ENCODE results near the gene GGT6.

The GGT6 gene

DNA sequence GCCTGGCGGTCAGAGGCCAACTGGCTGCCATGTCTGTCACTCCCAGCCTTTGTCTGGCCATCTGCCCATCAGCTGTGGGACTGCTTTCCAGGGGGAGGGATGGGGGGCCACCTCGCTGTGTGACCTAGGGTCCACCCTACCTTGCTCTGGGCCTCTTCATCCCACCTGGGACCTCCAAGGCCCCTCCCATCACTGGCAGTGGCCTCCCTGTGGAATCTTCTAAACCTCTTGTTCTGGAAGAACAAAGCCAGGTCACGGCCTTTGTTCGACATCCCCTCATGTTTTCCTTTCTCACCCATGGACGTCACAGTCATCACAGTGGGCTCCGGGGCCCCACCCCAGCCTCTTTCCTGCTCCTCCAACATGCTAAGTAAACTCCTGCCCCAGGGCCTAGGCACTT, 37.7 kb downstream of the GGT6 start (continued):
- TF ChIP-seq TRIM28 (IDR thresholded peaks at IDR 0.05; ENCODE audit: borderline replicate concordance, low read length): no peak
- TF ChIP-seq ZNF266 (tag by site-specific recombination; IDR thresholded peaks at IDR 0.05; ENCODE audit: low read depth): no peak
- TF ChIP-seq ZFP3 (tag by site-specific recombination; IDR thresholded peaks at IDR 0.05; ENCODE audit: low read depth): no peak
- TF ChIP-seq, protein P1, sequence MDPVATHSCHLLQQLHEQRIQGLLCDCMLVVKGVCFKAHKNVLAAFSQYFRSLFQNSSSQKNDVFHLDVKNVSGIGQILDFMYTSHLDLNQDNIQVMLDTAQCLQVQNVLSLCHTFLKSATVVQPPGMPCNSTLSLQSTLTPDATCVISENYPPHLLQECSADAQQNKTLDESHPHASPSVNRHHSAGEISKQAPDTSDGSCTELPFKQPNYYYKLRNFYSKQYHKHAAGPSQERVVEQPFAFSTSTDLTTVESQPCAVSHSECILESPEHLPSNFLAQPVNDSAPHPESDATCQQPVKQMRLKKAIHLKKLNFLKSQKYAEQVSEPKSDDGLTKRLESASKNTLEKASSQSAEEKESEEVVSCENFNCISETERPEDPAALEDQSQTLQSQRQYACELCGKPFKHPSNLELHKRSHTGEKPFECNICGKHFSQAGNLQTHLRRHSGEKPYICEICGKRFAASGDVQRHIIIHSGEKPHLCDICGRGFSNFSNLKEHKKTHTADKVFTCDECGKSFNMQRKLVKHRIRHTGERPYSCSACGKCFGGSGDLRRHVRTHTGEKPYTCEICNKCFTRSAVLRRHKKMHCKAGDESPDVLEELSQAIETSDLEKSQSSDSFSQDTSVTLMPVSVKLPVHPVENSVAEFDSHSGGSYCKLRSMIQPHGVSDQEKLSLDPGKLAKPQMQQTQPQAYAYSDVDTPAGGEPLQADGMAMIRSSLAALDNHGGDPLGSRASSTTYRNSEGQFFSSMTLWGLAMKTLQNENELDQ (tag by site-specific recombination; IDR thresholded peaks at IDR 0.05; ENCODE audit: low read depth): no peak
- TF ChIP-seq ZNF792 (tag by site-specific recombination; IDR thresholded peaks at IDR 0.05): no peak
- TF ChIP-seq WT1 (tag by site-specific recombination; IDR thresholded peaks at IDR 0.05): no peak
- no peak for TF ChIP-seq ZNF146 (tag by site-specific recombination; IDR thresholded peaks at IDR 0.05)
- TF ChIP-seq SALL2 (tag by site-specific recombination; IDR thresholded peaks at IDR 0.05; ENCODE audit: borderline replicate concordance): no peak
- TF ChIP-seq ZNF26 (tag by site-specific recombination; IDR thresholded peaks at IDR 0.05): no peak

GRCh38 chr17:4520894-4521600, 39.3 kb downstream of the GGT6 start:
- CTCF ChIA-PET: interaction anchor here (0.9 to 1.6 kb wide), 2 partner anchors 20 to 100 kb away, joined by 3 to 5 read pairs; no protein-coding TSS in a partner anchor
- TF ChIP-seq, protein P2, sequence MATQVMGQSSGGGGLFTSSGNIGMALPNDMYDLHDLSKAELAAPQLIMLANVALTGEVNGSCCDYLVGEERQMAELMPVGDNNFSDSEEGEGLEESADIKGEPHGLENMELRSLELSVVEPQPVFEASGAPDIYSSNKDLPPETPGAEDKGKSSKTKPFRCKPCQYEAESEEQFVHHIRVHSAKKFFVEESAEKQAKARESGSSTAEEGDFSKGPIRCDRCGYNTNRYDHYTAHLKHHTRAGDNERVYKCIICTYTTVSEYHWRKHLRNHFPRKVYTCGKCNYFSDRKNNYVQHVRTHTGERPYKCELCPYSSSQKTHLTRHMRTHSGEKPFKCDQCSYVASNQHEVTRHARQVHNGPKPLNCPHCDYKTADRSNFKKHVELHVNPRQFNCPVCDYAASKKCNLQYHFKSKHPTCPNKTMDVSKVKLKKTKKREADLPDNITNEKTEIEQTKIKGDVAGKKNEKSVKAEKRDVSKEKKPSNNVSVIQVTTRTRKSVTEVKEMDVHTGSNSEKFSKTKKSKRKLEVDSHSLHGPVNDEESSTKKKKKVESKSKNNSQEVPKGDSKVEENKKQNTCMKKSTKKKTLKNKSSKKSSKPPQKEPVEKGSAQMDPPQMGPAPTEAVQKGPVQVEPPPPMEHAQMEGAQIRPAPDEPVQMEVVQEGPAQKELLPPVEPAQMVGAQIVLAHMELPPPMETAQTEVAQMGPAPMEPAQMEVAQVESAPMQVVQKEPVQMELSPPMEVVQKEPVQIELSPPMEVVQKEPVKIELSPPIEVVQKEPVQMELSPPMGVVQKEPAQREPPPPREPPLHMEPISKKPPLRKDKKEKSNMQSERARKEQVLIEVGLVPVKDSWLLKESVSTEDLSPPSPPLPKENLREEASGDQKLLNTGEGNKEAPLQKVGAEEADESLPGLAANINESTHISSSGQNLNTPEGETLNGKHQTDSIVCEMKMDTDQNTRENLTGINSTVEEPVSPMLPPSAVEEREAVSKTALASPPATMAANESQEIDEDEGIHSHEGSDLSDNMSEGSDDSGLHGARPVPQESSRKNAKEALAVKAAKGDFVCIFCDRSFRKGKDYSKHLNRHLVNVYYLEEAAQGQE (tag by site-specific recombination; IDR thresholded peaks at IDR 0.05): peak; percentile 36; the same call in 1 of the 2 replicates
- TF ChIP-seq ZFP37 (tag by site-specific recombination; IDR thresholded peaks at IDR 0.05) (no peak), ZFP3 (tag by site-specific recombination; IDR thresholded peaks at IDR 0.05; ENCODE audit: low read depth) (peak; percentile 85), BCL6B (tag by site-specific recombination; IDR thresholded peaks at IDR 0.05) (no peak)
- Histone ChIP-seq H3K36me3 (ENCODE audit: control insufficient read depth in 2 of 2, insufficient read depth in 1 of 2, low read length in 2 of 2) (no peaks in the 10 kb centered on the region), H3K27ac (ENCODE audit: extremely low read depth, low read depth, low read length) (no peak overlapping the region), H3K4me1 (ENCODE audit: control insufficient read depth, insufficient read depth, low read length) (no peaks in the 10 kb centered on the region), H3K9me3 (ENCODE audit: control insufficient read depth, insufficient read depth, low read depth, low read length) (no peaks in the 10 kb centered on the region), H3K4me3 (ENCODE audit: low read depth, low read length) (no peak overlapping the region)
- POLR2A ChIA-PET: interaction anchor here (0.6 kb wide), 1 partner anchor 138 kb away, joined by 3 read pairs; no protein-coding TSS in a partner anchor

Data from HEK293 (cell line).